Sigmoid colon (tissue), 4 donors: Measurements from ENCODE around the gene TIMM10.

Source experiments
- CTCF ChIP-seq, 4 experiments: fragments of 450-650 bp in 3 of 4; fragments of 200-600 bp in 1 of 4; IDR thresholded peaks; one replicate each; pipeline ENCODE4 v1.5.1; 2016 to 2019; ENCODE audit warnings: antibody characterized with exemption in 4 of 4, mild to moderate bottlenecking in 3 of 4, moderate library complexity in 2 of 4
- EP300 ChIP-seq, 4 donors: sonication (generic); formaldehyde crosslinking; IDR thresholded peaks; one replicate each; pipeline ENCODE4 v1.6.1; 2017; ENCODE audit warnings: antibody characterized with exemption in 4 of 4
- POLR2A ChIP-seq, 2 donors: fragments of 450-650 bp; IDR thresholded peaks; one replicate each; pipeline ENCODE4 v1.6.1; 2016; ENCODE audit warnings: antibody characterized with exemption in 2 of 2, mild to moderate bottlenecking in 2 of 2, moderate library complexity in 2 of 2
- POLR2AphosphoS5 ChIP-seq, 4 donors: sonication (generic); formaldehyde crosslinking; IDR thresholded peaks; one replicate each; pipeline ENCODE4 v1.6.1; 2017; ENCODE audit warnings: antibody characterized with exemption in 4 of 4

DNA sequence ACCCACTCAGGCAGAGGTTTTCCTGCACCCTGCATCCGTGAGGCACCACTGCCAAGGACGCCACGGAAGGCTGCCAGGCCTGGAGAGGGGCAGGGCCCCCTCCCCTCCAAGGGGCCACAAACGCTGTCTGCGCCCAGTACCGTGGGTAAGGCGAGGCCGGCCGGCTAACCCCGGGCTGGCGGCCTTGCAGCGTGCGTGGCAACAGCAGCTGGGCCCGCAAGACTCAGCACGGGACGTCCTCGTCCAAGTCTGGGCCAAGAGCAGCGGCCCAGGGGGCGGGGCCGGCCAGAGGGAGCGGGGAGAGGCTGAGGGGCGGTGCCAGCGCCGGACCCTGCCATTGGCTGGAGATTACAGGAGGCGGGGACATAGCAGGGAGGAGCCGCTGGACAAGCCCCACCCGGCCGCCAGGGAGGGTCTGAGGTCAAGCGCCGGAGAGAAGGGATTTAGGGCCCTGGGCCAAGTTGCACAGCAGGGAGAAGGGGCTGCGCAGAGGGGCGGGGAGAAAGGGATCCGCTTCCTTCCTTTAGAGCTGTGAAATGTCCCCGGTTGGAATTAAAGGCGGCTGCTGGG is 31.1 kb downstream of the TIMM10 start:
- no peak for TF ChIP-seq CTCF (IDR thresholded peaks at IDR 0.05)
- TF ChIP-seq POLR2A (IDR thresholded peaks at IDR 0.05) = no peak
- TF ChIP-seq EP300 (IDR thresholded peaks at IDR 0.05) = peak in 1 of 4 donors; percentile 56
- TF ChIP-seq POLR2AphosphoS5 (IDR thresholded peaks at IDR 0.05) = peak in 3 of 4 donors; percentile 63 to 73 (median 66)
